H1 (cell line): ENCODE data around the gene THRB. TPM values are rescaled to one million over a fixed set of nuclear protein-coding genes. Genes with fewer than 3 reads are reported as not detected.

Experiments used
- CTCF ChIA-PET: fragments of 300-600 bp; sonication (Branson Sonifier 250); formaldehyde crosslinking; loops from one replicate; lab custom pipeline; 2021; ENCODE audit not compliant: partially characterized antibody; lab: Charles Lee
- POLR2A ChIA-PET: fragments of 300-600 bp; sonication (Branson Sonifier 250); formaldehyde crosslinking; loops from one replicate; lab custom pipeline; 2021; ENCODE audit warnings: inconsistent platforms; ENCODE audit not compliant: partially characterized antibody; lab: Charles Lee
- DNase-seq, 2 experiments: peaks; one replicate each; pipeline versions ENCODE4 v3.0.0 to v3.0.0-alpha.2; 2010 to 2022; ENCODE audit warnings: low spot score in 2 of 2, low read depth in 1 of 2, mixed read lengths in 1 of 2
- FAIRE-seq: peaks from 2 replicates; lab custom pipeline; 2011; peaks lifted over from hg19 to GRCh38; lab: Jason Lieb, UNC
- H2AFZ ChIP-seq: 2 replicates; pipeline ENCODE4 v1.8.1; 2012; ENCODE audit warnings: low read length, inconsistent platforms
- H2AK5ac ChIP-seq: 2 replicates; pipeline ENCODE4 v1.6.1; 2013; ENCODE audit warnings: low read depth, low read length
- H2BK120ac ChIP-seq: replicated peaks from 2 replicates; pipeline ENCODE3; 2013; ENCODE audit warnings: low read depth, low read length, inconsistent platforms
- H2BK12ac ChIP-seq: 2 replicates; pipeline ENCODE4 v1.6.1; 2013; ENCODE audit warnings: low read depth, low read length
- H2BK15ac ChIP-seq: 2 replicates; pipeline ENCODE4 v1.6.1; 2013; ENCODE audit warnings: low read length
- H2BK20ac ChIP-seq: 2 replicates; pipeline ENCODE4 v1.6.1; 2013; ENCODE audit warnings: low read length
- H2BK5ac ChIP-seq: 2 replicates; pipeline ENCODE4 v1.6.1; 2013; ENCODE audit warnings: low read depth, low read length
- H3K14ac ChIP-seq: 2 replicates; pipeline ENCODE4 v1.6.1; 2013; ENCODE audit warnings: inconsistent platforms; ENCODE audit not compliant: insufficient read length
- H3K18ac ChIP-seq: 2 replicates; pipeline ENCODE4 v1.6.1; 2013; ENCODE audit warnings: low read length; ENCODE audit errors: extremely low read depth
- H3K23ac ChIP-seq: 2 replicates; pipeline ENCODE4 v1.6.1; 2013; ENCODE audit warnings: inconsistent platforms; ENCODE audit not compliant: insufficient read length
- H3K23me2 ChIP-seq: 2 replicates; pipeline ENCODE4 v1.6.1; 2013; ENCODE audit warnings: low read depth, low read length
- H3K27ac ChIP-seq: 2 replicates; pipeline ENCODE4 v1.6.1; 2011; ENCODE audit warnings: low read depth, low read length, inconsistent platforms
- H3K27me3 ChIP-seq, 4 experiments: replicated peaks in 1 of 4; 1 replicate in 1 of 4; 2 replicates in 3 of 4; pipeline versions ENCODE4 v1.6.1 to v1.8.1; 2011 to 2013; ENCODE audit warnings: low read length in 3 of 4, mild to moderate bottlenecking in 3 of 4, inconsistent platforms in 2 of 4, mixed read lengths in 2 of 4, moderate library complexity in 1 of 4; ENCODE audit not compliant: control insufficient read depth in 3 of 4, insufficient read depth in 3 of 4; ENCODE audit errors: extremely low read depth in 1 of 4
- H3K36me3 ChIP-seq, 4 experiments: 2 replicates each; pipeline versions ENCODE4 v1.6.1 to v1.8.1; 2011 to 2013; ENCODE audit warnings: mild to moderate bottlenecking in 4 of 4, low read length in 3 of 4, moderate library complexity in 2 of 4, control low read depth in 1 of 4, inconsistent platforms in 1 of 4; ENCODE audit not compliant: insufficient read depth in 4 of 4, control insufficient read depth in 2 of 4
- H3K4ac ChIP-seq: replicated peaks from 2 replicates; pipeline ENCODE3; 2013; ENCODE audit warnings: low read length, low read depth, mixed read lengths, inconsistent platforms; ENCODE audit not compliant: insufficient read length
- H3K4me1 ChIP-seq, 4 experiments: replicated peaks in 1 of 4; 1 replicate in 1 of 4; 2 replicates in 3 of 4; pipeline versions ENCODE4 v1.6.1 to v1.8.1; 2011 to 2013; ENCODE audit warnings: low read length in 3 of 4, inconsistent platforms in 2 of 4, mixed read lengths in 1 of 4; ENCODE audit not compliant: insufficient read depth in 4 of 4, control insufficient read depth in 3 of 4
- H3K4me2 ChIP-seq, 2 experiments: 2 replicates each; pipeline versions ENCODE4 v1.6.1 to v1.8.1; 2011 to 2013; ENCODE audit warnings: low read depth in 2 of 2, low read length in 2 of 2, control low read depth in 1 of 2, inconsistent platforms in 1 of 2, mild to moderate bottlenecking in 1 of 2; ENCODE audit not compliant: insufficient read depth in 1 of 2
- H3K4me3 ChIP-seq, 4 experiments: fragments of 200-600, 300-600 bp in 1 of 4; sonication (generic), shearing (Covaris generic), sonication (Bioruptor Twin) in 1 of 4; 2 replicates each; pipeline versions ENCODE4 v1.5.1 to v1.8.1; 2011 to 2016; ENCODE audit warnings: low read length in 4 of 4, low read depth in 3 of 4, control low read depth in 2 of 4, inconsistent platforms in 2 of 4, mild to moderate bottlenecking in 2 of 4, mixed read lengths in 1 of 4, moderate library complexity in 1 of 4; ENCODE audit not compliant: insufficient read depth in 2 of 4; ENCODE audit errors: extremely low read depth in 1 of 4
- H3K56ac ChIP-seq: replicated peaks from 2 replicates; pipeline ENCODE3; 2013; ENCODE audit warnings: low read depth, mild to moderate bottlenecking, mixed read lengths, low read length, inconsistent platforms; ENCODE audit not compliant: insufficient read length
- H3K79me1 ChIP-seq: 2 replicates; pipeline ENCODE4 v1.6.1; 2013; ENCODE audit warnings: low read depth, low read length, control low read depth
- H3K79me2 ChIP-seq, 2 experiments: 2 replicates each; pipeline versions ENCODE4 v1.6.1 to v1.8.1; 2012 to 2013; ENCODE audit warnings: low read length in 2 of 2, mild to moderate bottlenecking in 2 of 2, inconsistent platforms in 1 of 2; ENCODE audit not compliant: insufficient read depth in 2 of 2, control insufficient read depth in 1 of 2
- H3K9ac ChIP-seq, 4 experiments: replicated peaks in 1 of 4; 1 replicate in 1 of 4; 2 replicates in 3 of 4; pipeline versions ENCODE4 v1.6.1 to v1.8.1; 2011 to 2013; ENCODE audit warnings: low read depth in 3 of 4, low read length in 3 of 4, control low read depth in 2 of 4, mild to moderate bottlenecking in 2 of 4, moderate library complexity in 2 of 4, inconsistent platforms in 1 of 4; ENCODE audit errors: extremely low read depth in 1 of 4
- H3K9me3 ChIP-seq, 2 experiments: 2 replicates each; pipeline versions ENCODE4 v1.6.1 to v1.8.1; 2012 to 2013; ENCODE audit warnings: mild to moderate bottlenecking in 2 of 2, moderate library complexity in 2 of 2, control low read depth in 1 of 2, inconsistent platforms in 1 of 2, low read depth in 1 of 2, low read length in 1 of 2, mixed read lengths in 1 of 2; ENCODE audit not compliant: insufficient read depth in 2 of 2
- H4K20me1 ChIP-seq, 2 experiments: replicated peaks in 1 of 2; 2 replicates each; pipeline versions ENCODE3 to v1.8.1; 2011 to 2013; ENCODE audit warnings: inconsistent platforms in 2 of 2, low read length in 2 of 2, mild to moderate bottlenecking in 1 of 2; ENCODE audit not compliant: insufficient read depth in 2 of 2, control insufficient read depth in 1 of 2
- H4K5ac ChIP-seq: 2 replicates; pipeline ENCODE4 v1.6.1; 2013; ENCODE audit warnings: low read length, low read depth, mixed read lengths, inconsistent platforms; ENCODE audit not compliant: insufficient read length
- H4K8ac ChIP-seq: 2 replicates; pipeline ENCODE4 v1.8.0; 2013; ENCODE audit warnings: mild to moderate bottlenecking, moderate library complexity, low read length, inconsistent platforms; ENCODE audit not compliant: insufficient read depth; ENCODE audit errors: extremely low read depth
- H4K91ac ChIP-seq: replicated peaks from 2 replicates; pipeline ENCODE3; 2013; ENCODE audit warnings: low read length, mixed read lengths, inconsistent platforms; ENCODE audit not compliant: insufficient read length
- CHD1 ChIP-seq: IDR thresholded peaks from 2 replicates; pipeline ENCODE4 v1.6.1; 2012; ENCODE audit warnings: low read depth, low read length, improper control_type of control experiment
- CTBP2 ChIP-seq: IDR thresholded peaks from 2 replicates; pipeline ENCODE4 v1.7.0; 2011; ENCODE audit warnings: borderline replicate concordance, mild to moderate bottlenecking, moderate library complexity, mixed read lengths, low read length; ENCODE audit not compliant: insufficient read depth, insufficient read length
- EGR1 ChIP-seq: IDR thresholded peaks from 2 replicates; pipeline ENCODE4 v1.6.1; 2011; ENCODE audit warnings: low read depth, low read length, borderline replicate concordance
- EZH2 ChIP-seq: fragments of 200-600 bp; sonication (generic); IDR thresholded peaks from 2 replicates; pipeline ENCODE4 v1.7.1; 2012; ENCODE audit warnings: low read depth, mild to moderate bottlenecking, moderate library complexity, low read length, inconsistent platforms; ENCODE audit not compliant: severe bottlenecking
- HDAC2 ChIP-seq, 2 experiments: fragments of 300-600 bp in 1 of 2; sonication (generic) in 1 of 2; IDR thresholded peaks; 2 replicates each; pipeline ENCODE4 v1.6.1; 2011 to 2012; ENCODE audit warnings: low read depth in 2 of 2, low read length in 2 of 2, mild to moderate bottlenecking in 2 of 2, moderate library complexity in 2 of 2, borderline replicate concordance in 1 of 2, inconsistent platforms in 1 of 2
- NRF1 ChIP-seq: IDR thresholded peaks from 2 replicates; pipeline ENCODE4 v1.6.1; 2011; ENCODE audit warnings: mild to moderate bottlenecking, low read depth, low read length, improper control_type of control experiment
- RFX5 ChIP-seq: IDR thresholded peaks from 2 replicates; pipeline ENCODE4 v1.6.1; 2011; ENCODE audit warnings: low read depth, low read length, improper control_type of control experiment, borderline replicate concordance
- RNF2 ChIP-seq: fragments of 200-900, 300-1000 bp; sonication (generic); IDR thresholded peaks from 2 replicates; pipeline ENCODE4 v1.7.1; 2016; ENCODE audit warnings: borderline replicate concordance, low read depth, mild to moderate bottlenecking, antibody characterized with exemption, low read length; ENCODE audit not compliant: poor library complexity, severe bottlenecking; ENCODE audit errors: missing control alignments
- YY1 ChIP-seq: IDR thresholded peaks from 2 replicates; pipeline ENCODE4 v1.6.1; 2011; ENCODE audit warnings: low read depth, mild to moderate bottlenecking, low read length
- ZNF274 ChIP-seq: IDR thresholded peaks from 2 replicates; pipeline ENCODE4 v1.7.0; 2012; ENCODE audit warnings: low read length, borderline replicate concordance; ENCODE audit errors: extremely low read depth
- polyA plus RNA-seq, 7 experiments: library from polyadenylated mRNA; depleted of rRNA in 3 of 7; stranded (reverse) in 5 of 7; unstranded in 2 of 7; fragments of >200 nt in 5 of 7; fragments of 200-250 nt in 2 of 7; gene quantifications; 1 replicate in 5 of 7; 2 replicates in 1 of 7; 4 replicates in 1 of 7; pipeline versions ENCODE4 v1.2.1 to v1.2.3, GENCODE V29; 2011 to 2013; ENCODE audit warnings: missing spikeins in 2 of 7, mixed read lengths in 2 of 7
- total RNA-seq: library from RNA; stranded (reverse); fragmentation: NEBNext Ultra II Directional; extraction: Animal tissue kit (Norgen Biotek cat#: 25700); gene quantifications from 2 replicates; pipeline ENCODE4 v1.2.1, GENCODE V29; 2021
- TF ChIP-seq, protein P1 (sequence below), 3 experiments: IDR thresholded peaks; 1 replicate in 2 of 3; 2 replicates in 1 of 3; pipeline versions ENCODE4 v1.5.1 to v1.6.1; 2011; ENCODE audit warnings: low read length in 3 of 3, mild to moderate bottlenecking in 3 of 3, inconsistent platforms in 2 of 3, low read depth in 1 of 3, moderate library complexity in 1 of 3; ENCODE audit not compliant: insufficient read depth in 1 of 3; ENCODE audit errors: control extremely low read depth in 1 of 3

Gene THRB
- total and polyA plus RNA-seq, 2 of the 8 experiments (the other 6 are each of a cell fraction or from before 2014, with no cell fraction given): 0.98 to 3.9 TPM

DNA sequence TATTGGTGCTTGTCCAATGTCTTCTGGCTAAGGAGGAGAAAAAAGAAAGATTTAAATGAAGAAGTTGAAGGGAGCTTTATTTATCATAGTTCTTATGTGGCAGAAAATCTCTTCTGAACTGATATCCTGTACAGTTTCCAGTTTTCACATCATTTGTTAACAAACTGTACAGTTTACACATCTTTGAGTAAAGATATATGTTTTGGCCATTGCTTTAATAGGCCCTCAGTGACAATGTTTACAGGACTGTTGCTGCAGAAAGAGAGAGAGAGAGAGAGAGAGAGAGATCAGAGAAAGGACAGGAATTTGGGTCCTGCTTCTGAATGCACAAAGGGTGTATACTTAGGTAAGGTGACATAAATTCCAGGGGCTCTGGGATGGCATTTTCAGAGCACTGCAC, 361.2 kb downstream of the THRB start:
- no peak overlapping the region for H3K56ac ChIP-seq
- H3K23ac ChIP-seq: no peak overlapping the region
- H3K23me2 ChIP-seq: no peaks in the 10 kb centered on the region
- no peak overlapping the region for H3K14ac ChIP-seq
- no peak overlapping the region for H2BK5ac ChIP-seq
- H3K79me2 ChIP-seq: no peaks in the 10 kb centered on the region
- no peak overlapping the region for H3K4me2 ChIP-seq
- H3K9ac ChIP-seq: no peak overlapping the region
- FAIRE-seq: no peak
- no peak overlapping the region for H3K4me3 ChIP-seq
- no peak for DNase-seq
- CTCF ChIA-PET: interaction anchor here (1.5 kb wide), 1 partner anchor 17 kb away, joined by 3 read pairs; no protein-coding TSS in a partner anchor
- no peak overlapping the region for H2BK15ac ChIP-seq
- H2BK20ac ChIP-seq: no peak overlapping the region
- no peaks in the 10 kb centered on the region for H3K79me1 ChIP-seq
- H4K8ac ChIP-seq: no peak overlapping the region
- no peaks in the 10 kb centered on the region for H3K9me3 ChIP-seq
- H2BK12ac ChIP-seq: no peak overlapping the region
- H3K4me1 ChIP-seq: no peaks in the 10 kb centered on the region
- H3K4ac ChIP-seq: no peak overlapping the region
- no peak overlapping the region for H3K18ac ChIP-seq
- H3K36me3 ChIP-seq: no peaks in the 10 kb centered on the region
- H2AFZ ChIP-seq: no peak overlapping the region
- H2BK120ac ChIP-seq: no peak overlapping the region
- no peak overlapping the region for H4K5ac ChIP-seq
- H3K27me3 ChIP-seq: no peaks in the 10 kb centered on the region
- no peak overlapping the region for H2AK5ac ChIP-seq
- H4K20me1 ChIP-seq: no peaks in the 10 kb centered on the region
- no peak overlapping the region for H3K27ac ChIP-seq
- POLR2A ChIA-PET: no interaction called here
- H4K91ac ChIP-seq: no peak overlapping the region
- TF ChIP-seq NRF1 (no peak), EZH2 (no peak), RNF2 (no peak), RFX5 (no peak), CTBP2 (no peak), HDAC2 (IDR thresholded peaks at IDR 0.05; ENCODE audit: borderline replicate concordance in 1 of 2, low read depth in 2 of 2, low read length in 2 of 2) (no peak), YY1 (no peak), CHD1 (no peak), EGR1 (no peak), ZNF274 (no peak)
- TF ChIP-seq, protein P1, sequence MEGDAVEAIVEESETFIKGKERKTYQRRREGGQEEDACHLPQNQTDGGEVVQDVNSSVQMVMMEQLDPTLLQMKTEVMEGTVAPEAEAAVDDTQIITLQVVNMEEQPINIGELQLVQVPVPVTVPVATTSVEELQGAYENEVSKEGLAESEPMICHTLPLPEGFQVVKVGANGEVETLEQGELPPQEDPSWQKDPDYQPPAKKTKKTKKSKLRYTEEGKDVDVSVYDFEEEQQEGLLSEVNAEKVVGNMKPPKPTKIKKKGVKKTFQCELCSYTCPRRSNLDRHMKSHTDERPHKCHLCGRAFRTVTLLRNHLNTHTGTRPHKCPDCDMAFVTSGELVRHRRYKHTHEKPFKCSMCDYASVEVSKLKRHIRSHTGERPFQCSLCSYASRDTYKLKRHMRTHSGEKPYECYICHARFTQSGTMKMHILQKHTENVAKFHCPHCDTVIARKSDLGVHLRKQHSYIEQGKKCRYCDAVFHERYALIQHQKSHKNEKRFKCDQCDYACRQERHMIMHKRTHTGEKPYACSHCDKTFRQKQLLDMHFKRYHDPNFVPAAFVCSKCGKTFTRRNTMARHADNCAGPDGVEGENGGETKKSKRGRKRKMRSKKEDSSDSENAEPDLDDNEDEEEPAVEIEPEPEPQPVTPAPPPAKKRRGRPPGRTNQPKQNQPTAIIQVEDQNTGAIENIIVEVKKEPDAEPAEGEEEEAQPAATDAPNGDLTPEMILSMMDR (IDR thresholded peaks at IDR 0.05; ENCODE audit: control extremely low read depth in 1 of 3, insufficient read depth in 1 of 3, low read depth in 1 of 3, low read length in 3 of 3): no peak
